B cell (primary cell): ENCODE data around the gene OR10A5.

Experiments used
- EZH2 ChIP-seq: IDR thresholded peaks from 2 replicates; pipeline ENCODE4 v1.6.1; 2012; ENCODE audit warnings: borderline replicate concordance, low read depth, mild to moderate bottlenecking, moderate library complexity, low read length; ENCODE audit not compliant: insufficient read depth, poor library complexity, severe bottlenecking
- TF ChIP-seq, protein P1 (sequence below): fragments of 200-600 bp; IDR thresholded peaks from one replicate; pipeline ENCODE4 v1.8.0; 2022; ENCODE audit warnings: antibody characterized with exemption, mild to moderate bottlenecking

DNA sequence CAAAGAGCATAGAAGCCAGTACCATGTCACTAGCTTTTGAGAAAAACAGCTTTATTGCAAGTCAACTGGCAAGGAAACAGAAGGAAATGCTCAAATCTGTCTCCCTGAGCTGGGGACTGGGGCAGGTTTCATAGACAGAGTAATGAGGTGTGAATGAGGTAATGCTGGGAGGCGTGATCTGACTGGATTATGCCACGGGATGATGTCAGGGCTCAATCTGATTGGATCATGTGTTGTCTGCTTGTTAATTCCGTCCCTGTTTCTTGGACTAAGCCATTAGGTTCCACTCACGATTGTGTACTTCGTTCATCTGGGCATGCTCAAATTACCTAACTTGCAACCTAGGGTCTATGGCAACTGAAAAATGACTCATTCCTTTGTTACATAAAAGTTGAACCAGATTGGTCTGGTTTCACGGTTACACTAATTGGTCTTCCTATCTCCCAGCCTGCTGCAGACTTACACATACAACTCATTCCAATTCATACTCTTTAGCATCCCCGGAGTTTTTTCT is 20.2 kb upstream of the OR10A5 start:
- TF ChIP-seq, protein P1, sequence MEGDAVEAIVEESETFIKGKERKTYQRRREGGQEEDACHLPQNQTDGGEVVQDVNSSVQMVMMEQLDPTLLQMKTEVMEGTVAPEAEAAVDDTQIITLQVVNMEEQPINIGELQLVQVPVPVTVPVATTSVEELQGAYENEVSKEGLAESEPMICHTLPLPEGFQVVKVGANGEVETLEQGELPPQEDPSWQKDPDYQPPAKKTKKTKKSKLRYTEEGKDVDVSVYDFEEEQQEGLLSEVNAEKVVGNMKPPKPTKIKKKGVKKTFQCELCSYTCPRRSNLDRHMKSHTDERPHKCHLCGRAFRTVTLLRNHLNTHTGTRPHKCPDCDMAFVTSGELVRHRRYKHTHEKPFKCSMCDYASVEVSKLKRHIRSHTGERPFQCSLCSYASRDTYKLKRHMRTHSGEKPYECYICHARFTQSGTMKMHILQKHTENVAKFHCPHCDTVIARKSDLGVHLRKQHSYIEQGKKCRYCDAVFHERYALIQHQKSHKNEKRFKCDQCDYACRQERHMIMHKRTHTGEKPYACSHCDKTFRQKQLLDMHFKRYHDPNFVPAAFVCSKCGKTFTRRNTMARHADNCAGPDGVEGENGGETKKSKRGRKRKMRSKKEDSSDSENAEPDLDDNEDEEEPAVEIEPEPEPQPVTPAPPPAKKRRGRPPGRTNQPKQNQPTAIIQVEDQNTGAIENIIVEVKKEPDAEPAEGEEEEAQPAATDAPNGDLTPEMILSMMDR = no peak
- no peak for TF ChIP-seq EZH2
